Upper lobe of left lung (tissue), 6 donors: Measurements from ENCODE around the gene SGCD. TPM values are rescaled to one million over a fixed set of nuclear protein-coding genes. Genes with fewer than 3 reads are reported as not detected.

Experiments used
- ATAC-seq, 2 donors: fragments of 200-7000 bp; cut with Tn5 transposase; one replicate each; pipeline ENCODE4 v1.9.1; 2022; ENCODE audit warnings: mild to moderate bottlenecking in 2 of 2, moderate library complexity in 2 of 2; ENCODE audit not compliant: low FRiP score in 2 of 2
- DNase-seq, 2 donors: peaks; one replicate each; pipeline ENCODE4 v3.0.0-alpha.2; 2019 to 2020
- H3K27ac ChIP-seq, 4 donors: fragments of 200-600 bp; sonication (generic); one replicate each; pipeline ENCODE4 v1.5.1; 2016 to 2019
- H3K27me3 ChIP-seq, 4 donors: fragments of 200-600 bp; sonication (generic); one replicate each; pipeline ENCODE4 v1.5.1; 2017 to 2019
- H3K36me3 ChIP-seq, 4 donors: fragments of 200-600 bp; sonication (generic); one replicate each; pipeline ENCODE4 v1.5.1; 2016 to 2019
- H3K4me1 ChIP-seq, 4 donors: fragments of 200-600 bp; sonication (generic); one replicate each; pipeline ENCODE4 v1.5.1; 2018 to 2019
- H3K4me3 ChIP-seq, 4 donors: fragments of 200-600 bp; sonication (generic); one replicate each; pipeline ENCODE4 v1.5.1; 2017 to 2019; ENCODE audit warnings: mild to moderate bottlenecking in 2 of 4, moderate library complexity in 1 of 4
- H3K9me3 ChIP-seq, 4 donors: fragments of 200-600 bp; sonication (generic); one replicate each; pipeline ENCODE4 v1.5.1; 2018 to 2019
- CTCF ChIP-seq, 6 experiments: fragments of 450-650 bp in 4 of 6; fragments of 200-600 bp in 2 of 6; sonication (generic) in 2 of 6; IDR thresholded peaks; one replicate each; pipeline ENCODE4 v1.5.1; 2016 to 2019; ENCODE audit warnings: antibody characterized with exemption in 6 of 6
- EP300 ChIP-seq, 4 donors: sonication (generic); formaldehyde crosslinking; IDR thresholded peaks; one replicate each; pipeline ENCODE4 v1.5.1; 2017; ENCODE audit warnings: antibody characterized with exemption in 4 of 4, control low read depth in 2 of 4
- POLR2A ChIP-seq, 4 donors: fragments of 450-650 bp; IDR thresholded peaks; one replicate each; pipeline ENCODE4 v1.5.1; 2016 to 2017; ENCODE audit warnings: antibody characterized with exemption in 4 of 4, mild to moderate bottlenecking in 2 of 4
- POLR2AphosphoS5 ChIP-seq, 2 donors: sonication (generic); formaldehyde crosslinking; IDR thresholded peaks; one replicate each; pipeline ENCODE4 v1.5.1; 2017; ENCODE audit warnings: antibody characterized with exemption in 2 of 2
- WGBS, 2 donors: methylation state at CpG; one replicate each; pipeline ENCODE4 v1.1.5; 2017 to 2018; 5-methylcytosine and 5-hydroxymethylcytosine counted together
- total RNA-seq, 6 donors: library from RNA; depleted of rRNA in 4 of 6; stranded (reverse); fragments of >200 nt in 4 of 6; gene quantifications; one replicate each; pipeline versions ENCODE4 v1.1.0 to v1.2.1, GENCODE V29; 2016 to 2021
- donor health status: DM: no; HTN: no; CAD: no; lungs with moderate emphysema.
- donor health status: DM: no; HTN: yes; CAD: no; lungs with severe emphysema.

SGCD gene
- total RNA-seq, 6 donors from 2014 or later = 1.0 to 7.8 (median 1.8) TPM

GRCh38 chr5:156387391-156387790 is 60.4 kb downstream of the SGCD start:
- H3K4me1 ChIP-seq = no peaks in the 10 kb centered on the region
- no peak for ATAC-seq
- DNase-seq = no peak
- no peak overlapping the region for H3K27ac ChIP-seq
- no peaks in the 10 kb centered on the region for H3K27me3 ChIP-seq
- H3K9me3 ChIP-seq = no peaks in the 10 kb centered on the region
- no peak overlapping the region for H3K4me3 ChIP-seq
- no peak for TF ChIP-seq CTCF (IDR thresholded peaks at IDR 0.05)
- no peak for TF ChIP-seq EP300 (IDR thresholded peaks at IDR 0.05)
- TF ChIP-seq POLR2A (IDR thresholded peaks at IDR 0.05) = no peak
- TF ChIP-seq POLR2AphosphoS5 (IDR thresholded peaks at IDR 0.05) = no peak
- no peaks in the 10 kb centered on the region for H3K36me3 ChIP-seq

GRCh38 chr5:156388233-156388632 is 61.3 kb downstream of the SGCD start:
- TF ChIP-seq CTCF (IDR thresholded peaks at IDR 0.05) = no peak
- no peak for TF ChIP-seq POLR2AphosphoS5 (IDR thresholded peaks at IDR 0.05)
- no peak for TF ChIP-seq EP300 (IDR thresholded peaks at IDR 0.05)
- TF ChIP-seq POLR2A (IDR thresholded peaks at IDR 0.05) = no peak
- no peaks in the 10 kb centered on the region for H3K9me3 ChIP-seq
- no peak for ATAC-seq
- H3K4me3 ChIP-seq = no peak overlapping the region
- H3K27ac ChIP-seq = no peak overlapping the region
- 22 to 47% methylated on average over 2 of the region's 2 CpGs for WGBS, 2 donors
- DNase-seq = no peak
- H3K4me1 ChIP-seq = no peaks in the 10 kb centered on the region
- H3K27me3 ChIP-seq = no peaks in the 10 kb centered on the region
- H3K36me3 ChIP-seq = no peaks in the 10 kb centered on the region

GRCh38 chr5:156391139-156391538 is 64.2 kb downstream of the SGCD start:
- TF ChIP-seq CTCF (IDR thresholded peaks at IDR 0.05) = no peak
- TF ChIP-seq POLR2A (IDR thresholded peaks at IDR 0.05) = no peak
- no peak for TF ChIP-seq EP300 (IDR thresholded peaks at IDR 0.05)
- TF ChIP-seq POLR2AphosphoS5 (IDR thresholded peaks at IDR 0.05) = no peak
- DNase-seq (no peak), ATAC-seq (no peak)
- Histone ChIP-seq H3K4me3 (no peak overlapping the region), H3K36me3 (no peaks in the 10 kb centered on the region), H3K4me1 (no peaks in the 10 kb centered on the region), H3K27me3 (no peaks in the 10 kb centered on the region), H3K27ac (no peak overlapping the region), H3K9me3 (no peaks in the 10 kb centered on the region)
- WGBS, 2 donors = 75 to 77% methylated on average over 7 of the region's 7 CpGs

GRCh38 chr5:156393980-156394379 is 67.0 kb downstream of the SGCD start:
- 80 to 81% methylated on average over 1 of the region's 1 CpG for WGBS, 2 donors

More at GRCh38 chr5:156393980-156394379, 67.0 kb downstream of the SGCD start:
- DNase-seq (no peak), ATAC-seq (peak in 1 of 2 donors; percentile 81)
- H3K4me1 ChIP-seq = no peaks in the 10 kb centered on the region
- no peak overlapping the region for H3K27ac ChIP-seq
- H3K36me3 ChIP-seq = no peaks in the 10 kb centered on the region
- no peaks in the 10 kb centered on the region for H3K27me3 ChIP-seq
- H3K4me3 ChIP-seq = no peak overlapping the region
- no peaks in the 10 kb centered on the region for H3K9me3 ChIP-seq
- no peak for TF ChIP-seq EP300 (IDR thresholded peaks at IDR 0.05)
- no peak for TF ChIP-seq POLR2A (IDR thresholded peaks at IDR 0.05)
- no peak for TF ChIP-seq CTCF (IDR thresholded peaks at IDR 0.05)
- no peak for TF ChIP-seq POLR2AphosphoS5 (IDR thresholded peaks at IDR 0.05)
